PC-9 (cell line): Measurements from ENCODE around the gene SPHKAP. TPM values are rescaled to one million over a fixed set of nuclear protein-coding genes. Genes with fewer than 3 reads are reported as not detected.
"Not testable (repeated sequence)": the region's sequence is repeated elsewhere in the genome, so short reads cannot be mapped to it uniquely, and the experiment has no call there.

Experiments
- Bru-seq: library from RNA; stranded (reverse); fragments of 400-500 nt; gene quantifications from one replicate; lab custom pipeline; 2021; lab: Mats Ljungman, UMichigan
- BruChase-seq, 2 experiments: library from RNA; stranded (reverse); fragments of 400-500 nt; gene quantifications; one replicate each; lab custom pipeline; 2021; lab: Mats Ljungman, UMichigan
- BruUV-seq: library from RNA; stranded (reverse); fragments of 400-500 nt; replicated peaks from 2 replicates; lab custom pipeline; 2021; lab: Mats Ljungman, UMichigan
- CTCF ChIA-PET: fragments of 300-600 bp; sonication (Branson Sonifier 250); formaldehyde crosslinking; loops from one replicate; lab custom pipeline; 2022; ENCODE audit warnings: antibody characterized with exemption; lab: Charles Lee
- POLR2A ChIA-PET: fragments of 300-600 bp; sonication (Branson Sonifier 250); formaldehyde crosslinking; loops from one replicate; lab custom pipeline; 2022; ENCODE audit warnings: antibody characterized with exemption; ENCODE audit not compliant: unreplicated experiment; lab: Charles Lee
- DNase-seq, 2 experiments: peaks; one replicate each; pipeline versions ENCODE4 v3.0.0 to v3.0.0-alpha.2; 2015 to 2022; ENCODE audit warnings: mixed read lengths in 1 of 2
- H2AFZ ChIP-seq: fragments of 200-600 bp; sonication (generic); 2 replicates; pipeline ENCODE4 v1.8.1; 2017; ENCODE audit warnings: antibody characterized with exemption
- H3F3A ChIP-seq: fragments of 200-600 bp; sonication (generic); 2 replicates; pipeline ENCODE4 v1.8.1; 2017; ENCODE audit warnings: antibody characterized with exemption, mild to moderate bottlenecking, low read depth; ENCODE audit not compliant: insufficient read depth
- H3K27ac ChIP-seq: fragments of 200-600 bp; sonication (generic); 2 replicates; pipeline ENCODE4 v1.6.1; 2016; ENCODE audit warnings: mixed run types
- H3K27me3 ChIP-seq: fragments of 200-600 bp; sonication (generic); 2 replicates; pipeline ENCODE4 v1.6.1; 2016; ENCODE audit warnings: low read depth, mixed run types; ENCODE audit not compliant: insufficient read depth
- H3K36me3 ChIP-seq: fragments of 200-600 bp; sonication (generic); 2 replicates; pipeline ENCODE4 v1.6.1; 2016; ENCODE audit warnings: low read depth, mixed run types
- H3K4me1 ChIP-seq: fragments of 200-600 bp; sonication (generic); replicated peaks from 2 replicates; pipeline ENCODE4 v1.6.1; 2016; ENCODE audit warnings: mixed run types; ENCODE audit not compliant: insufficient read depth
- H3K4me2 ChIP-seq: fragments of 200-600 bp; sonication (generic); 2 replicates; pipeline ENCODE4 v1.6.1; 2017; ENCODE audit warnings: mixed run types
- H3K4me3 ChIP-seq: fragments of 200-600 bp; sonication (generic); 2 replicates; pipeline ENCODE4 v1.6.1; 2016; ENCODE audit warnings: mixed run types
- H3K79me2 ChIP-seq: fragments of 200-600 bp; sonication (generic); 2 replicates; pipeline ENCODE4 v1.6.1; 2017; ENCODE audit warnings: low read depth, mixed run types
- H3K9me2 ChIP-seq: fragments of 200-600 bp; sonication (generic); 2 replicates; pipeline ENCODE4 v1.8.1; 2017; ENCODE audit warnings: mild to moderate bottlenecking; ENCODE audit not compliant: insufficient read depth
- H3K9me3 ChIP-seq: fragments of 200-600 bp; sonication (generic); 2 replicates; pipeline ENCODE4 v1.8.1; 2016; ENCODE audit warnings: low read depth; ENCODE audit not compliant: insufficient read depth
- H4K20me1 ChIP-seq: fragments of 200-600 bp; sonication (generic); 2 replicates; pipeline ENCODE4 v1.8.1; 2017; ENCODE audit not compliant: insufficient read depth
- CTCF ChIP-seq: fragments of 200-600 bp; sonication (generic); conservative IDR thresholded peaks from 2 replicates; pipeline ENCODE4 v1.6.1; 2017; ENCODE audit warnings: mixed run types, antibody characterized with exemption, mild to moderate bottlenecking, moderate library complexity
- EZH2 ChIP-seq: fragments of 200-600 bp; sonication (generic); IDR thresholded peaks from 2 replicates; pipeline ENCODE4 v1.8.0; 2017; ENCODE audit warnings: antibody characterized with exemption, low read depth
- intact Hi-C: fragments of 100-400 bp; cut with micrococcal nuclease; formaldehyde crosslinking; loops from one replicate; pipeline ENCODE4 v1.10.0; 2022; ENCODE audit not compliant: unreplicated experiment
- long read RNA-seq: library from polyadenylated mRNA; stranded (forward); transcript quantifications from one replicate; pipeline ENCODE4 v2.0.0, GENCODE V29; 2022
- total RNA-seq: library from RNA; stranded (reverse); gene quantifications from 2 replicates; pipeline ENCODE4 v1.2.3, GENCODE V29; 2021

SPHKAP gene
- total RNA-seq, result not detected in 2 replicates
- Bru-seq, nascent RNA, result percentile 1 among the genes with signal in this experiment
- not detected for BruChase-seq, experiment 1, labeled RNA remaining after a 2-hour chase
- BruChase-seq, experiment 2, labeled RNA remaining after a 6-hour chase, result not detected
- long read RNA-seq, result 0 reads

GRCh38 chr2:228181098-228182019, at the start of gene SPHKAP:
Gene SPHKAP, minus strand, starts transcription at chr2:228181687. Its CDS starts 89 bp downstream, at chr2:228181598.
- Histone ChIP-seq H3K4me2 (no peak within 1 kb of the TSS), H3K27ac (no peak within 1 kb of the TSS), H3K36me3 (no peaks in the 10 kb centered on the region), H3K4me3 (no peak within 1 kb of the TSS), H3K4me1 (no peaks in the 10 kb centered on the region), H2AFZ (no peak within 1 kb of the TSS), H4K20me1 (no peaks in the 10 kb centered on the region), H3K27me3 (no peaks in the 10 kb centered on the region), H3K9me3 (peaks cover 7% of the 10 kb centered on the region; the same call in 1 of the 2 replicates), H3K79me2 (no peaks in the 10 kb centered on the region), H3K9me2 (no peaks in the 10 kb centered on the region), H3F3A (no peaks in the 10 kb centered on the region)
- no peak for DNase-seq
- BruUV-seq, result no TSS peak
- no peak for TF ChIP-seq EZH2
- TF ChIP-seq CTCF, result no peak
- intact Hi-C loops, result no loop called here
- POLR2A ChIA-PET, result interaction anchor here (0.6 kb wide), 1 partner anchor 135 kb away, joined by 6 read pairs; no protein-coding TSS in a partner anchor
- CTCF ChIA-PET, result no interaction called here

GRCh38 chr2:228227466-228227865, 46.0 kb upstream of the SPHKAP start:
- POLR2A ChIA-PET, result no interaction called here
- Histone ChIP-seq H3K4me3 (no peak overlapping the region), H3K27ac (no peak overlapping the region), H3K4me2 (no peak overlapping the region), H3K9me3 (no peaks in the 10 kb centered on the region), H3K9me2 (no peaks in the 10 kb centered on the region), H3F3A (no peaks in the 10 kb centered on the region), H3K79me2 (no peaks in the 10 kb centered on the region), H3K27me3 (no peaks in the 10 kb centered on the region), H3K4me1 (no peaks in the 10 kb centered on the region), H2AFZ (no peak overlapping the region), H4K20me1 (no peaks in the 10 kb centered on the region), H3K36me3 (no peaks in the 10 kb centered on the region)
- CTCF ChIA-PET, result no interaction called here
- TF ChIP-seq CTCF (no peak), EZH2 (no peak)
- intact Hi-C loops, result no loop called here
- no TSS peak for BruUV-seq
- no peak for DNase-seq

- POLR2A ChIA-PET, result no interaction called here
- no peak for DNase-seq
- H3K4me2 ChIP-seq, result no peak overlapping the region
- intact Hi-C loops, result no loop called here
- H3K4me1 ChIP-seq, result no peaks in the 10 kb centered on the region
- H3K4me3 ChIP-seq, result no peak overlapping the region
- TF ChIP-seq CTCF, result no peak
- no peak for TF ChIP-seq EZH2
- H3K9me3 ChIP-seq, result no peaks in the 10 kb centered on the region
- no TSS peak for BruUV-seq
- no peaks in the 10 kb centered on the region for H3K27me3 ChIP-seq
- no peaks in the 10 kb centered on the region for H3K79me2 ChIP-seq
- no peaks in the 10 kb centered on the region for H4K20me1 ChIP-seq
- H3F3A ChIP-seq, result no peaks in the 10 kb centered on the region
- CTCF ChIA-PET, result no interaction called here
- no peaks in the 10 kb centered on the region for H3K9me2 ChIP-seq
- no peak overlapping the region for H3K27ac ChIP-seq
- H2AFZ ChIP-seq, result no peak overlapping the region
- no peaks in the 10 kb centered on the region for H3K36me3 ChIP-seq
Observed at GRCh38 chr2:228224410-228224809, 42.9 kb upstream of the SPHKAP start.

GRCh38 chr2:228218593-228218992, 37.1 kb upstream of the SPHKAP start:
- H3K9me3 ChIP-seq, H3K4me2 ChIP-seq, H4K20me1 ChIP-seq, H3K9me2 ChIP-seq, H2AFZ ChIP-seq, H3K79me2 ChIP-seq, H3K4me1 ChIP-seq, CTCF ChIA-PET, intact Hi-C loops, DNase-seq, H3K4me3 ChIP-seq, BruUV-seq, H3F3A ChIP-seq, H3K27ac ChIP-seq, H3K27me3 ChIP-seq, H3K36me3 ChIP-seq, POLR2A ChIA-PET: not testable (repeated sequence)
